OCI-LY3 (cell line): ENCODE data around the gene LTBP2.

ENCODE experiments used
- H2AFZ ChIP-seq: fragments of 200-600, 300-600 bp; shearing (Covaris generic); 2 replicates; pipeline ENCODE4 v1.6.0; 2014; ENCODE audit warnings: antibody characterized with exemption, low read depth, low read length
- H3K27ac ChIP-seq: fragments of 200-600, 300-600 bp; sonication (generic); 2 replicates; pipeline ENCODE4 v1.5.1; 2014; ENCODE audit warnings: mild to moderate bottlenecking, low read length, moderate library complexity, mixed read lengths
- H3K27me3 ChIP-seq: fragments of 200-600, 300-600 bp; sonication (generic); 2 replicates; pipeline ENCODE4 v1.6.1; 2014; ENCODE audit warnings: low read depth, low read length, mixed read lengths
- H3K36me3 ChIP-seq: fragments of 200-600, 300-600 bp; sonication (generic); replicated peaks from 2 replicates; pipeline ENCODE3; 2014; ENCODE audit warnings: low read depth, low read length, mixed read lengths
- H3K4me1 ChIP-seq: fragments of 300-600, 200-600 bp; sonication (generic); 2 replicates; pipeline ENCODE4 v1.6.1; 2014; ENCODE audit warnings: low read length, mixed read lengths
- H3K4me2 ChIP-seq: fragments of 200-600, 300-600 bp; sonication (generic); 2 replicates; pipeline ENCODE4 v1.6.1; 2014; ENCODE audit warnings: low read length, mixed read lengths
- H3K4me3 ChIP-seq: fragments of 300-600, 200-600 bp; sonication (generic); 2 replicates; pipeline ENCODE4 v1.5.1; 2014; ENCODE audit warnings: antibody characterized with exemption, mild to moderate bottlenecking, low read length, moderate library complexity
- H3K79me2 ChIP-seq: fragments of 300-600, 200-600 bp; shearing (Covaris generic); 2 replicates; pipeline ENCODE4 v1.6.1; 2014; ENCODE audit warnings: mild to moderate bottlenecking, low read length, mixed read lengths
- H3K9ac ChIP-seq: fragments of 300-600, 200-600 bp; shearing (Covaris generic); 2 replicates; pipeline ENCODE4 v1.6.0; 2014; ENCODE audit warnings: mild to moderate bottlenecking, low read length, moderate library complexity
- H3K9me3 ChIP-seq: fragments of 200-600, 300-600 bp; shearing (Covaris generic); 2 replicates; pipeline ENCODE4 v1.6.1; 2014; ENCODE audit warnings: low read length, mixed read lengths; ENCODE audit not compliant: insufficient read depth
- H4K20me1 ChIP-seq: fragments of 200-600, 300-600 bp; sonication (generic); 2 replicates; pipeline ENCODE4 v1.6.1; 2016; ENCODE audit warnings: low read length, mixed read lengths; ENCODE audit not compliant: insufficient read depth
- CTCF ChIP-seq: fragments of 200-600, 300-600 bp; sonication (generic); IDR thresholded peaks from 2 replicates; pipeline ENCODE4 v1.5.1; 2014; ENCODE audit warnings: antibody characterized with exemption, low read length, low read depth
- EZH2phosphoT487 ChIP-seq: fragments of 200-600 bp; shearing (Covaris generic); IDR thresholded peaks from 2 replicates; pipeline ENCODE4 v1.6.1; 2018; ENCODE audit warnings: antibody characterized with exemption, mixed run types, low read depth

The LTBP2 gene

GRCh38 chr14:74572726-74573301 lies 39.2 kb downstream of the LTBP2 start:
- no peak overlapping the region for H2AFZ ChIP-seq
- peak overlapping the region; percentile 63 for H3K4me2 ChIP-seq
- no peaks in the 10 kb centered on the region for H3K9me3 ChIP-seq
- no peaks in the 10 kb centered on the region for H3K79me2 ChIP-seq
- H3K4me1 ChIP-seq, result peaks cover 6% of the 10 kb centered on the region; the same call in 1 of the 2 replicates
- H3K27me3 ChIP-seq, result peaks cover 11% of the 10 kb centered on the region
- no peak overlapping the region for H3K27ac ChIP-seq
- no peaks in the 10 kb centered on the region for H3K36me3 ChIP-seq
- TF ChIP-seq EZH2phosphoT487, result no peak
- TF ChIP-seq CTCF, result no peak
- H4K20me1 ChIP-seq, result no peaks in the 10 kb centered on the region
- H3K4me3 ChIP-seq, result peak overlapping the region; percentile 57; the same call in 1 of the 2 replicates
- no peak overlapping the region for H3K9ac ChIP-seq

- Histone ChIP-seq H3K79me2 (no peaks in the 10 kb centered on the region), H3K27me3 (peaks cover 11% of the 10 kb centered on the region), H4K20me1 (no peaks in the 10 kb centered on the region), H2AFZ (peak overlapping the region; percentile 90), H3K9ac (peak overlapping the region; percentile 25; the same call in 1 of the 2 replicates), H3K9me3 (no peaks in the 10 kb centered on the region), H3K4me2 (peak overlapping the region; percentile 63), H3K27ac (no peak overlapping the region), H3K4me1 (peaks cover 6% of the 10 kb centered on the region; the same call in 1 of the 2 replicates), H3K36me3 (no peaks in the 10 kb centered on the region), H3K4me3 (peak overlapping the region; percentile 57)
- TF ChIP-seq EZH2phosphoT487 (no peak), CTCF (no peak)
Measured at GRCh38 chr14:74571901-74572725, 39.9 kb downstream of the LTBP2 start.

GRCh38 chr14:74571441-74571841 lies 40.6 kb downstream of the LTBP2 start:
- no peak overlapping the region for H3K9ac ChIP-seq
- H3K27ac ChIP-seq, result no peak overlapping the region
- TF ChIP-seq CTCF, result no peak
- no peak for TF ChIP-seq EZH2phosphoT487
- peaks cover 11% of the 10 kb centered on the region for H3K27me3 ChIP-seq
- H3K4me2 ChIP-seq, result peak overlapping the region; percentile 63; the same call in 1 of the 2 replicates
- H3K36me3 ChIP-seq, result no peaks in the 10 kb centered on the region
- no peaks in the 10 kb centered on the region for H3K79me2 ChIP-seq
- no peaks in the 10 kb centered on the region for H3K9me3 ChIP-seq
- peaks cover 6% of the 10 kb centered on the region; the same call in 1 of the 2 replicates for H3K4me1 ChIP-seq
- no peak overlapping the region for H3K4me3 ChIP-seq
- H4K20me1 ChIP-seq, result no peaks in the 10 kb centered on the region
- H2AFZ ChIP-seq, result no peak overlapping the region

- Histone ChIP-seq H3K4me1 (peaks cover 6% of the 10 kb centered on the region; the same call in 1 of the 2 replicates), H3K4me2 (no peak overlapping the region), H2AFZ (no peak overlapping the region), H3K27me3 (peaks cover 11% of the 10 kb centered on the region), H3K4me3 (no peak overlapping the region), H3K36me3 (no peaks in the 10 kb centered on the region), H3K9me3 (no peaks in the 10 kb centered on the region), H3K27ac (no peak overlapping the region), H4K20me1 (no peaks in the 10 kb centered on the region), H3K9ac (no peak overlapping the region), H3K79me2 (no peaks in the 10 kb centered on the region)
- no peak for TF ChIP-seq CTCF
- TF ChIP-seq EZH2phosphoT487, result no peak
Measured at GRCh38 chr14:74570696-74571095, 41.3 kb downstream of the LTBP2 start.
